Activated CD4-positive, alpha-beta T cell treated with anti-CD3 and anti-CD28 coated beads, Interleukin-2, amount 50 U/mL, for 4 hours (primary cell): ENCODE data around the gene TMEM11.
"Not testable (repeated sequence)": the region's sequence is repeated elsewhere in the genome, so short reads cannot be mapped to it uniquely, and the experiment has no call there.

ENCODE experiments used
- DNase-seq, 2 experiments: peaks; one replicate each; pipeline ENCODE4 v3.0.0-alpha.2; 2020

TMEM11 gene

DNA sequence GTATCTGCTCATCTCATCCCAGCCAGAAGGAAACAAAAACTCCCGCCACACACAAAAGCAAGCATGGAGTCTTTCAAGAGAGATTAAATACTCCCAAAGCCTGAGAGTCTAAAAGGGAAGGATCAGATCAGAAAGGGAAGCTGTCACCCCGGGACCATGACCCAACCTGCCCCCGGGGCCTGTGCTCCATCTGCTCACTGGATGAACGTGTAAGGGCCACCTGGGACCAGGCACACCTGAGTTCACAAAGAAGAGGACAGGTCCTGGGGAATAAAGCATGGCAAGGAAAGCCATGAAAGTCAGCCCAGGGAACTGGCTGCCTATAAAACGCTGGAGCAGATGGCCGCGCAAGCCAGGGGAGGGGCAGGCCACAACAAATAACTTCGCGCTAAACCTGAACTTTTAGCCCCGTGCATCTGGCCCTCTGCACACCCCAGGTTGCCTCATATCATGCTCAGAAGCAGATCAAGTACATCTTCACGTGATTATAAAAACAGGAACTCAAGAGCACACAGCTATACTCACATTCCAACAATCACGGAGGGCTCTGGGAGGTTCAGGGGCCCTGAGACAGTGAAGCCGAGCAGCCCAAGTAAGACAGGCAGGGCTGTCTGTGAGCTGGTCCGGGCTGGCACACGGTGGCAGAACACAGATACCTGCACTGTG, 3.4 kb downstream of the TMEM11 start:
- no peak for DNase-seq

DNA sequence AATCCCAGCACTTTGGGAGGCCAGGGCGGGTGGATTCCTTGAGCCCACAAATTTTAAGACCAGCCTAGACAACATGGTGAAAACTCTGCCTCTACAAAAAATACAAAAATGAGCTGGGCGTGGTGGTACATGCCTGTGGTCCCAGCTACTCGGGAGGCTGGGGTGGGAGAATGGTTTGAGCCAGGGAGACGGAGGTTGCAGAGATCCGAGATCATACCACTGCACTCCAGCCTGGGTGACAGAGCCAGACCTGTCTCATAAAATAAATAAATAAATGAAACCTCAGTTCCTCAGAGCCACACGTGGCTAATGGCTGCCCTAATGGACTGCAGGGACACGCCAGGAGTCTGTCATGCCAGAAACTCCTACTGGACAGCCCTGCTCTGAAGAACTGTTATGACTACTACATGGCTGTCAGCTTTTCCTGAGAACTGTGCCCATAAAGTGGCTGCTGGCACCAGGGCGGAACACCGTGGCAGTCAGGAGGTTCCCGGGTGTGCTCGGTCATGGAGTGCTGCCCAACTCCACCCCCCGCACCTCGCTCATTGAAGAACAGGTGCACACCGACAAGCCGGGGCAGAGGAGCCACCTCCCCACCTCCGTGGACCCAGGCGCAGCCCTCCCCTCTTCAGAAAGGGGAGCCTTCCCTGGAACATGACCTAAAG, 4.3 kb downstream of the TMEM11 start:
- no peak for DNase-seq

DNA sequence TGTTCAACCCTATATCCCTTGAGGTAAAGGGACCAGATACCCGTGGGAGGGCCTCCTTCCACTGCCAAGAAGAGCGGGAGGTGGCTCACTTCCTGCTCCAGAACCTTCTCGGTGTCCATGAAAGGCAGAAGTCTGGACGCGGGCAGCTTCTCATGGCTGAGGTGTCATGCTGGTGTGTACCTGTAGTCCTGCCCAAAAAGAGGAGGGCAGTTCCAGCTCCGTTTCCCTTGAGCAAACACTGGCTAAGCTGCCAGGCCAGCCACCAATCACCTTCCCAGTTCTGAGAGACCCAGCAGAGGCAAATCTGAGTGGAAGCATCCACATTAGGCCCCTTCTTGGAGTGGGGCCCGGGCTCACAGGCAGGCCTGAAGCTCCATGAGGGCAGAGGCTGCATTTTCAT, 5.6 kb downstream of the TMEM11 start:
- DNase-seq, result no peak

DNA sequence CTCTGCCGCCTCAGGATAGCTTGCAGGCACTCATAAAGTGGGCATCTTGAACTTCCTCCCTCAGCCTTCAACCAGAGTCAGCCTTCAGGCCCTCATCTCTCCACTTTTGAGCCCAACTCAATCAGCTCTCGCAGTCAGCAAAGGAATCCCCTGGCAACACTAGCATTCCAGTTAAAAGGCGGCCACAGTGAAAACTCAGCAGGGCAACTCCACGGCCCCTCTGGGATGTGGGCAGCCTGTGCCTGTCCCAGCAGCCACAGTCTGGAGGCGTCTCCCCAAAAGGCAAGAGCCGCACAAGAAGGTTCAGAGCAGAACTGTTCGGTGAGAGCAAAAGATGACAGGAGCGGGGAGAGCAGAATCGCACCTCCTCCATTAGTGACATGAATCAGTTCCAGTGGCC, 9.0 kb downstream of the TMEM11 start:
- DNase-seq, result no peak

DNA sequence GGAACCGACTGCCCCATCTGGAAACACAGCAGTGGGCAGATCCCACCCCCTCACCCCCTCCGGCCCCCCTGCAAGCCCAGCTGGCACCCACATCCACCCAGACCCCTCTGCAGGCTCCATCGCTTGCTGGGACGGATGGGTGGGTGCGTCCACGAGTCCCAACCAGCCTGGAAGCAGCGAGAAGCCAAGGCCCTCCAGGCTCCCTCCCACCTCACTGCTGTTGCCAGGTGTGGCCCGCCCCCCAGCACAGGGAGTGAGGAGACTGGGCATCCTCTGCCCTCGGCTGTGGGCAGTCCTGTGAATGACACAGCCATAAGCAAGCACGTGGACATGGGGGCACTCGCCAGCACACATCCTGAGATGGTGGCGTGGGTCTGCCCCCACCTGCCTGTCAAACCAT, 11.4 kb downstream of the TMEM11 start:
- DNase-seq, result no peak

DNA sequence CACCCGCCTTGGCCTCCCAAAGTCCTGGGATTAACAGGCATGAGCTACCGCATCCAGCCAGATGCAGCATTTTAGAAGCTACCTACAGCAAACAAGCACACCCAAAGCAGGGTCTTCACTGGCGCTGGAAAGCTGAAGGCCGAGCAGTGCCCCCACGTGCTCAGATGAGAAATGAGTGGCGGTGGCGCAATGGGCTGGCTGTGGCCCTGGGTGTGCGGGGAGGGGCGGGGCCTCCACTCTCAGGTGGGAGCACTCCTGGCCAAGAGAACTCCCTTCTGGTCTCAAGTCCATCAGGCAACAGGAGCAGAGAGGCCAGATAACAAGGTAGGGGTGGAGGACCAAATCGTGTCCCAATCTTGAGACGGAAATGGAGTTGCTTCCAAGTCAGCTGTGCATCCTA, 12.1 kb downstream of the TMEM11 start:
- no peak for DNase-seq

DNA sequence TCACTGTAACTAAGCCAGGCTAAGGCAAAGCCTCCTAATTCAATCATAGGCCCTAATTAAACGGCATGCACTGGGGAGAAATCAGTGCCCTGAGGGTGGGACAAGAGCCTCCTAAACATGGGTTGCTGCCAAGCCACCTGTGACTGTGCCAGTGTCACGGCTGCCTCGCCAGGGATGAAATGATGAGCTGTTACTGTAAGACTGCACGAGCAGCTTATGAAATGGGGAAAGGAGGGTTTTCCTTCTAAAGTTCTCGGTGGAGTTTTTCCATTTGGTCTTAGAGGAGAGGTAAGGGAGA, 12.7 kb downstream of the TMEM11 start:
- no peak for DNase-seq

DNA sequence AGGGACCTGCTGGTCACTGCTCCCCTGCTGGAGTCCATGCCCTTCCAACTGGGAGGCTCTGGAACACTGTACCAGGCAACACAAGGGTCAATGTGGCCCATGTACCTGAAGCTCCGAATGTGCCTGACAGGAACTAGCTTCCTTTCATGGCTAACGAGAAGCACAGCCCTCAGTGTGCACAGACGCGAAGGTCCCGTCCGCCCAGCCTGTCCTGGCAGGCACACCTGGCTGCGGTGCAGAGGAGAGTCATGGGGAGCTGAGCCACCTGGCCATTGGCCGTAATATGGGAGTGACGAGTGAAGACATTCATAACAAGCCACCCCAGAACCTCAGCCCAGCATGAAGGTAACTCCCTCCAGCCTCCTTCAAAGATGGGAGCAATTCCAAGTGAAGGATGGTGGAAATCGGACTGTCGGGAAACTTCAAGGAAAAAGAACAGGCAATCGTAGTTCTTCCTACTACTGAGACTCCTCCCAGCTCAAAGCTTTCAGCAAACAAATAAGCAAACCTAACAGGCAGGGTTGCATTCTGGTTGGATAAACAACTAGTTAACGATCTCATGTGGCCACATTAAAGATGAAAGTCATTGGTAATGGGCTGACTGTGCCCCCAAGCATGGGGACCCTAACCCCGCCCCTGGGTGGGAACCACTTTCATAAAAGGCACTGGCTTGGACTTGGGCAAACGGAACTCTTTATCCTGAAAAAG, 13.2 kb downstream of the TMEM11 start:
- DNase-seq, result no peak

DNA sequence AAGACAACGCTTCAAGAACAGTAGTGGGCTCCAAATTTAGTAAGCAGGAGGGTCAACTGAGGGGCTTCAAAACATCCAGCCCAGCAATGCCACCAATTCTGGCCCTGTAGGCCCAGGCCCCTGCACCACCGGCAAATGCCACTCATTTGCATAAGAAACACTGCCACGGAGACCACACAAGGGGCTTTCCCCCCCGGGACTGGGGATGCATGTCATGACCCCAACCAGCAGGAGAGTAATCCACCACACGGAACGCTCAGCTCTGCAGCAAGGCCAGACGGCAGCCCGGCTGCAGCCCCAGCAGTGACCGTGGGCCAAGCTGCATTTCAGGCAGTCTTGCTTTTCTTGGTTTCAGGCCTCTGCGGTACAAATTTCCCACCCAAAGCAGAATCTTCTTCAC, 14.1 kb downstream of the TMEM11 start:
- no peak for DNase-seq

DNA sequence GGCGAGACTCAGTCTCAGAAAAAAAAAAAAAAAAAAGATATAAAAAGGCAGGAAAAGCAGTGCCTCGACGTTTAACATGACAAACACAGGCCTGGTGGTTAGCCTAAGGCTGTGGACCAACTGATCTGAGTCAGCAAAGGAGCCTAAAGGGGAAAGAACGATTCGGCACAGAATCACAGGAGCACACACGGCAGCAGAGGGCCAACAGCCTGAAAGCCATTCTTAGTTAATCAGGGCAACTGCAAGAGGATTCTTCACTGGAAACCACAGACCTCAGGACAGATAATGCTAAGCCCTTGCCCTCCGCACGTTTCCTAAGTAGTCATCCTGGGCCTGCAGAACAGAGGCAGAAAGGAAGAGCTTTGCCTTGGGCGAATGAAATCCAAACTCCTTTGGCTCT, 14.7 kb downstream of the TMEM11 start:
- DNase-seq, result no peak

DNA sequence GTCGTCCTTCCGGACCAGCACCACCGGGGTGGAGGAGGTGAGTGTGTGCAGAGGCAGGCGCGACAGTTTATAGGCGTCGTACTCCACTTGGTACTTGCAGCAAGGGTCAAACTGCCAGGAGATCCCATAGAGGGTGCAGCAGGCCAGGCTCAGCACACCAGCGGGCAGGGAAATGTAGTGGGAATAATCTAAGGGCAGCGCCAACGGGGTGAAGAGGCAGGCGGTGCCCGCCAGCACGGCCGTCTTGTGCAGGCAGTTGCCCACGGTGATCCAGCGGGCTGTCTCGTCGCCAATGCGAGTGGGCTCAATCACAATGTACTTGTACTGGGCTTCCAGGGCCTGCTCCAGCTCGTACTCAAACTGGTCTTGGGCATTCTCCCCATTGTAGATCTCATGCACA, 15.6 kb downstream of the TMEM11 start:
- DNase-seq, result no peak

DNA sequence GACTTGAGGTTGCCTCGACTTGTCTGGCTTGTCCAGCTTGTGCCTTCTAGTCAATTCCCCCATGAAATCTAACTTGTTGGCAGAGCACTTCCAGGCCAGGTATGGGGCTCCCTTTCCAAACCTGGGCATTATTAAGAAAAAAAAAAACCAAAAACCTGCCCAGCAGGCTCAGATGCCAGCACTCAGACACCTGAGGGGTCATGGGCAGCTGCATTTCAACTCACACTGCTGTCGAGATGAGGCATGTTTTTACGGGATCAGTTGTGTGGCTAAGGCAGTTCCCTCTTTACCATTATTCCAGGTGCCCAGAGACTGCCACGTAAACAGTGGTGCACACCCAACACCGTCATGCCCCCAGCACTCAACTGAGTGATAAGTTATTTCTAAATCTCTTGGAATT, 17.8 kb downstream of the TMEM11 start:
- DNase-seq, result no peak

DNA sequence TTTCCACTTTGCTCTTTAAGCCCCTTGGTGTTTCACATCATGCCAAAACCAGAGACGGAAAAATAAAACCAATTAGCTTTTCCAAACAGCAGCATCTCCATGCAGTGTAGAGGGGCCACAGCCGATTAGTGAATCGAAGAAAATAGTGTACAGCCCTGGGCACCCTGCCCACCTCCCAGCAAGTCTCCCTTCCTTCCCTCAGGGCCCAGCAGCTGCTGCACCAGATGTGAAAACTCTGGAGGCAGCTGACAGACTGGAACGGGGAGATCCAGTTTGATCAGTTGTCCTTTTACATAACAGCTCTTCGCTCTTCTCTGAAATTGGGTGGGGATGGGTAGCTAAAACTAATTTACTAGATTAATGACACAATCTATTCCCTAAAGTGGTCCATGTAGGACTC, 19.3 kb downstream of the TMEM11 start:
- DNase-seq, result no peak

DNA sequence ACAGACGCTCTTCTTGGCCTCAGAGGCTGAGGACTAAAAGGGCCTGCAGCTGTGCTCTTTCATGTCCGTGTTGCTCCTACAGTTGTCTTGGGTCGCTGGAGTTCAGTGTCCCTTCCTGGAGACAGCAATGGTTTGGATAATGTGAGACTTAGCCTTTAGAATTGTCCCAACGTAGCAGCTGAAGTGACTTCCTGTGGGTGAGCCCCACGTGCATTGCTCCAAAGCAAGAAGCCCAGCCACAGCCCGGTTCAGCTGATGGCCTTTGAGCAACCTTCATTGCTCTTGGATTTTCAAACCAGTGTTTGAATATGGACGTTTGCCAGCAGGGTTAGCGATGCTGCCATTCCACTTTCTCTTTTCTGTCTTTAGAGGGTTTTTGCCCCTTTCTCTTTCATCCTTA, 19.7 kb downstream of the TMEM11 start:
- DNase-seq, result no peak

DNA sequence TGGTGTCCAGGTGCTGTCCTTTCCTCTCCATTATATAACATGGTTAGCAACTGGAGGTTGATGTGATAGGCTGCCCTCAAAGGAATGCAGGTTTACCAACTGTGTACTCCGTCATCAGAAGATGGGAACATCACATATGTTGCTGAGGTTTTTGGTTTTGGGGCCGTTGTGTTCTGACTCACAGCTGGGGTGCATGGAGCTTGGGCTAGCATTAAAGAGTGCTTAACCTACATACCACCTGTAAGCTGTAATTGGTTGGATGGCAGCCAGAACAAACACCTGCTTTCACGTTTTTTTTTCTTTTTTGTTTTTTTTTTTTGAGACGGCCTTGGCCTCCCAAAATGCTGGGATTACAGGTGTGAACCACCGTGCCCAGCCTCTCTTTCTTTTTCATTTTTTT, 20.9 kb downstream of the TMEM11 start:
- DNase-seq, result no peak

DNA sequence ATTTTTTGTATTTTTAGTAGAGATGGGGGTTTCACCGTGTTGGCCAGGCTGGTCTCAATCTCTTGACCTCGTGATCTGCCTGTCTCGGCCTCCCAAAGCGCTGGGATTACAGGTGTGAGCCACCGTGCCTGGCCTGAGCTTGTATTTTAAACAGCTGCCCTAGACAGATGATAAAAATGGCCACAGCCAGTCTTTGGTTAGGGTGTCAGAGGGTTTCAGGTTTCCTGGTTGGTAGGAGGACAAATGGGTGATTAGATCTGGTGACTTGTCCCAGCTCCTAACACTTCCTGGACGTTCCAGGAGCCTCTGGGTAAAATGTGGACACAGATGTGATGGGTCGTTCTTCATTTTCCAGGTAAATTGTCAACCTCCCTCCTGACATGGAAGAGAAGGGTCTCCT, 21.5 kb downstream of the TMEM11 start:
- DNase-seq, result not testable (repeated sequence)

DNA sequence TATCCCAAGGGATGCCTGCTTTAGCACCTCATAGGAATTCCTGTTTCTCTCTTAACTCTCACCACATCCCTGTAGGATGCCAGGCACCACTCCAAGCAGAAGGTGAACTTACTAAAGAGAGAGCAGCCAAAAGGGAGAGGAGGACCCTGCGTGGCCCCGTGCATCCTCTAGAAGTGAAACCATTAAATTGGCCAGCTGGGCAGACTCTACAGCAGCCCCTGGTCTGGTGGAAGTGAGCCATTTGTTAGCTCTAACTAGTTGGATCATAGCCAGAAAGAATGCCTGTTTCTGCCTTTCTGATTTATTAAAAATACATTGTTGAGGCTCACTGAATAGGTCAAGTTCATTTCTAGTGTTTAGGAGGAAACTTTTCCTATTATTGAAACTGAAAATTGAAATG, 22.3 kb downstream of the TMEM11 start:
- DNase-seq, result no peak

DNA sequence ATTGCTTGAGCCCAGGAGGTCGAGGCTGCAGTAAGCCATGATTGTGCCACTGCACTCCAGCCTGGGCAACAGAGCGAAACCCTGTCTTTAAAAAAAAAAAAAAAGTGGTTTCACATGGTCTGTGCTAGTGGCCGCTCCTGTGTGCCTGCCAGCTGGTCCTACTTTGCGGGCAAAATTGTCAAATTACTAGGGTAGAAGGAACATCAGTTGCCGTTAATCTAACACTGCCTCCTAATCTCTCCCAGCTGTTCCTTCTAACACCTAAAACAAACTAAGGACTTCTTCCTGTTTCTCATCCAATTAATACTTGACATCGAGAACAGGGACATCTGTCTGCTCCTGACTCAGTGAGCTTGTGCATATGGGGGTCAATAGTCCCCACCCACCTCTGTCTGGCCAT, 23.9 kb downstream of the TMEM11 start:
- DNase-seq, result no peak

DNA sequence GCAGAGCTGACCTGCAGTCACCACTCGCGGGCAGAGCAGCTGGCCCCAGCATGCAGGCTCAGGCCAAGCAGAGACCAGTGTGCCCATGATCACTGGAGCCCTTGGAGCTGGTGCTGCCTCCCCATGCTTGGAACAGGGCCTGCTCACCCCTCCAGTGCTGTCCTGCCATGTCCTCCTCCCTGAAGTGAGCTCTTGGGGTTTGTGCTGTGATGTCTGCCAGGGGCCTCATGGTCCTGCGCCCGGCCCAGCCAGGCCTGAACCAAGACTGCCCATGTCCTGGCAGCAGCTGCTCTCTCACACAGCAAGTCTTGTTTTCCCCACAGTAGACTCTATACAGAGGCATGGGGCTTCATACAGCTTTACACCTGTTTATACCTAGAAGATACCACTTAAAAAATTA, 24.6 kb downstream of the TMEM11 start:
- DNase-seq, result no peak

DNA sequence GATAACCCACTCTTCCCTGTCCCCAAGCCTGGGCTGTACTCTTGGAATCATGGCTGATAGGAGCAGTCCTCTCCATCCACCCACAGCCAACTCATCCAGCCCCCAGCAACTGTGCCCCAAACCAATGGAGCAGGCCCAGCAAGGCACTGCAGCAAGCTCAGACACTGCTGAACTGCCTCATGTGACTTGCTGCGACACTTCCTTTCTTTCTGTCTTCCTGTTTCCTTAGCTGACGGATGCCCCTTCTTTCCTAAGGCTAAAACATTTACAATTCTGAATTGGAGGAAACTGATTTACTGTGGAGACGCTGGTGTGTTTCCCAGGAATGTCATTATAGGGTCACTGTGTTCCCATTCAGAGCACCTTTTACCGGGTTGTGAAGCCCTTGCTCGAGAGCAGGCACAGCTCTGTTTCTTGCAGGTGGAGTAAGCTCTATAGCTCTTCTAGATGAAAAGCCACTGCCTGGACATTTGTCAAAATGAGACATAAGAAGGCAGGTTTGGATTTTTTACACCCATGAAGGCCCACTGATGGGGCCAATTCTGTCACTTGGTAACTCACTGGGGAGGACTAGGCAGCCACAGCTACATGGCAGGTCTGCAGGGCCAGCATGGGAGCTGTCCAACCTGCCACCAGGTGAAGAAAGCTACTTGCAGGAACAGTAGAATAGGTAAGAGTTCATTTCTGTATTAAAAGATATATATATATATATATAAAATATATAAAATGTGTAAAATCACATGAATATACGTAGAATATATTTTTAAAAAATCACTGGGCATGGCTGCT, 27.4 kb downstream of the TMEM11 start:
- no peak for DNase-seq

DNA sequence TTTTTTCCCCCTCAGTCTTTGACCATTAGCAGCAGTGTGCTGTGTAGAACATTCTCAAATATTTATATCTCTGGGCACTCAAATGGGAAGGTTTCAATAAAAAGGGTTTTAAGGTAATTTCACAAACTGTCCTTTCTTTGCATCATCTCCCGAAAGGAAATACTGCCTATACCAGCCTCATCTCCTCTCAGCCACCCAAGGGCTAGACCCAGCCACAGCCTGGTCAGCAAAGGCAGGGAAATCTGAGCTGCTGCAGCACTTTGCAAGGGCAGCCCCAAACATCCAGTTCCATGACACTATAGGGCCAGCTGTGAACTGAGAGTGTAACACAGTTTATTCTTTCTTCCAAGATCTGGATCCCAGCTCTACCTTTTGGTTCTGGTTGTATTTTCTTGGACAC, 28.9 kb downstream of the TMEM11 start:
- no peak for DNase-seq

DNA sequence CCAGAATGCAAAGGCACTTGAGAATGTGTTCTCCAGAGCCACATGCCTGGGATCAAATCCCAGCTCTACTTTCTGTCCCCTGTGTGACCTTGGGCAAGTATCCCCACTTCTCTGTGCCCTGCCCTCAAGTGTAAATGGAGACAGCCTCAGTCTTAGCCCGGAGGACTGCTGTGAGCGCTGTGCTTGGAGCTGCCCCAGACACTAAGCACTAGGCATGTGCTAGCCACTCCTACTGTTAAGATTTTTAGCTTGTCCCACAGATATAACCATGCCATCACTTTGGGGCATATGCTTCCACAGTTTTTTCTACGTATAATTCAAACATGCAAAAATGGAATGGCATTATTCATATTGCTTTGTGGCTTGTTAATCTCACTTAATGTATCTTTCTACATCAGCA, 29.4 kb downstream of the TMEM11 start:
- DNase-seq, result no peak

DNA sequence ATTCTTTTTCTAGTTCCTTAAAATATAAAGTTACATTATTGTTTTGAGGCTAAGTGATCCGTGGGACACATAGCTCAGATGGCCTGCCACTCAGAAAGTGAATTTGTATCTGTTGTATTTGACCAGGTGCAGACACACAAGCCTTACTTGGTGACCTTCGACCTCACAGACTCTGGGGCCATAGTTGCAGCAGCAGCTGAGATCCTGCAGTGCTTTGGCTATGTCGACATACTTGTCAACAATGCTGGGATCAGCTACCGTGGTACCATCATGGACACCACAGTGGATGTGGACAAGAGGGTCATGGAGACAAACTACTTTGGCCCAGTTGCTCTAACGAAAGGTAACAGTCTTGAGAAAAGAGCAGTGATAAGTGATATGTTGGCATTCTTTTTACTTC, 30.5 kb downstream of the TMEM11 start:
- no peak for DNase-seq
